ENCODE measurements around the gene TMEM200B.

Gene TMEM200B

DNA sequence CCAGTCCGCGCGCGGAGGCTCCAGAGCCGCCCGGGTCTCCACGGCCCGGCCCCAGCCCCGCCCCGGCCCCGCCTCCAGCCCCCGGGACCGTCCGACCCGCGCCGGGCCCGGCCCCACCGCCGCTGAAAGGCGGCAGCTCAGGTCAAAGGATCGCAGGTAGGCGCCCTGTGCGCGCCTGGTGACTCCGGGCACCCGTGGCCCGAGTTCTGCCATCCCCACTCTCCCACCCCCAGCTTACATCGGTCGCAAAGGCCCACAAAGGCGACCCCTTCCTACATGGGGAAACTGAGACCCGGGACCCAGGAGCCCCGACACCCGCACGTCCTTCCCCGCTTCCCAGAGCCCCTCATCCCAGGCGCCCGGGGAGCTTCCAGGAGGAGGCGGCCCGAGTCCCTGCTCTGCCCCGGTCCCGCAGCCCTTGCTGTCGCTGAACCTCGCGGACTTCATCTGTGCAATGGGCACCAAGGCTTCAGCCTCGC, at the start of gene TMEM200B:
TMEM200B (minus strand) TSS at position 17 of the 479 bp plus-strand sequence. CDS start 2,075 bp downstream, outside the sequence.
- peak within 1 kb of the TSS; percentile 96 to 100 for H3K27ac ChIP-seq
- TF ChIP-seq, protein P1, sequence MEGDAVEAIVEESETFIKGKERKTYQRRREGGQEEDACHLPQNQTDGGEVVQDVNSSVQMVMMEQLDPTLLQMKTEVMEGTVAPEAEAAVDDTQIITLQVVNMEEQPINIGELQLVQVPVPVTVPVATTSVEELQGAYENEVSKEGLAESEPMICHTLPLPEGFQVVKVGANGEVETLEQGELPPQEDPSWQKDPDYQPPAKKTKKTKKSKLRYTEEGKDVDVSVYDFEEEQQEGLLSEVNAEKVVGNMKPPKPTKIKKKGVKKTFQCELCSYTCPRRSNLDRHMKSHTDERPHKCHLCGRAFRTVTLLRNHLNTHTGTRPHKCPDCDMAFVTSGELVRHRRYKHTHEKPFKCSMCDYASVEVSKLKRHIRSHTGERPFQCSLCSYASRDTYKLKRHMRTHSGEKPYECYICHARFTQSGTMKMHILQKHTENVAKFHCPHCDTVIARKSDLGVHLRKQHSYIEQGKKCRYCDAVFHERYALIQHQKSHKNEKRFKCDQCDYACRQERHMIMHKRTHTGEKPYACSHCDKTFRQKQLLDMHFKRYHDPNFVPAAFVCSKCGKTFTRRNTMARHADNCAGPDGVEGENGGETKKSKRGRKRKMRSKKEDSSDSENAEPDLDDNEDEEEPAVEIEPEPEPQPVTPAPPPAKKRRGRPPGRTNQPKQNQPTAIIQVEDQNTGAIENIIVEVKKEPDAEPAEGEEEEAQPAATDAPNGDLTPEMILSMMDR (IDR thresholded peaks at IDR 0.05), result no peak
- intact Hi-C loops (cut with DNase I; ENCODE audit: low total_unique reads), result loop anchor here (5.0 kb wide), 2 partner anchors 58 to 237 kb away; partner anchors contain the start of gene SRSF4
- peaks cover 0 to 47% (median 29%) of the 10 kb centered on the region in 4 donors for H3K4me1 ChIP-seq
- H3K36me3 ChIP-seq, result no peaks in the 10 kb centered on the region
- H3K9me3 ChIP-seq, result no peaks in the 10 kb centered on the region
- peak within 1 kb of the TSS; percentile 78 to 85 for H3K4me3 ChIP-seq
- no peak for DNase-seq
- H3K27me3 ChIP-seq, result no peaks in the 10 kb centered on the region

DNA sequence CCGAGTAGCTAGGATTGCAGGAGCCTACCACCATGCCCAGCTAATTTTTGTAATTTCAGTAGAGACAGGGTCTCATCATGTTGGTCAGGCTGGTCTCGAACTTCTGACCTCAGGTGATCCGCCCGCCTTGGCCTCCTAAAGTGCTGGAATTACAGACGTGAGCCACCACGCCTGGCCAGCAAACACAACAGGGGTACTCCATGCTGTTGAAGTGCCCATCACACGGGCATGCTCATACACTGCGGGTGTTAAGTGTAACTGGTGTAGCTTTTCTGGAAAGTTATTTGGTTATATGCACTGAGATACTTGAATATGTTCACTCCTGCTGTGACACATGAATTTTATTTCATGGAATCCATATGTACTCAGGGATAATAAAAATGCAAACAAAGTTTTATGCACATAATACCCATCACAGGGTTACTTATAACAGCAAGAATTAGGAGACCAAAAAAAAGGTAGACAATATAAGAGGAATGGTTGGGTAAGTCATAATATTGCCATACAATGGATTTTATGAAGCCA, 48.8 kb upstream of the TMEM200B start:
- intact Hi-C loops (cut with DNase I; ENCODE audit: low total_unique reads), result no loop called here
- TF ChIP-seq, protein P1 (IDR thresholded peaks at IDR 0.05), result no peak
- Histone ChIP-seq H3K4me3 (no peak overlapping the region), H3K27ac (no peak overlapping the region), H3K4me1 (peaks cover 0 to 62% (median 36%) of the 10 kb centered on the region in 4 donors), H3K9me3 (no peaks in the 10 kb centered on the region), H3K36me3 (peaks cover 0 to 10% (median 1%) of the 10 kb centered on the region in 3 donors), H3K27me3 (no peaks in the 10 kb centered on the region)
- no peak for DNase-seq

DNA sequence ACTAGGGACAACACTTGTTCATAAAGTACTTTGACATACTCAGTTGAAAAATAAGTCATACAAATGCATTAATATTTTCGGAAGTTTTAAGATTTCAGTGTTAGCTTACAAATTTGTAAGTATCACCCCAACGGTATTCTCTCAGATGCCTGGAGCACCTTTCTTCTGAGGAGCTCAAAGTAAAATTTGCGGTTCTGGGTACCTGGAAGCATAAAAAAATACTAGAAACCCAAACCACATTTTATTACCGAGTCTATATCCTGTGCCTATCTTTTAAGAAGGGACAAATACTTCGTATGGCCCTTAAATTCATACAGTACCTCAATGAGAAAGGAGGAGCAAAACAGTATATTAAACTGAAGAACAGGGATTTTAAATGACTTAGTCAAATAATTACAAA, 47.8 kb upstream of the TMEM200B start:
- Histone ChIP-seq H3K4me3 (no peak overlapping the region), H3K4me1 (peaks cover 0 to 57% (median 33%) of the 10 kb centered on the region in 4 donors), H3K36me3 (peaks cover 2 to 20% (median 11%) of the 10 kb centered on the region in 3 donors), H3K27ac (no peak overlapping the region), H3K27me3 (no peaks in the 10 kb centered on the region), H3K9me3 (no peaks in the 10 kb centered on the region)
- TF ChIP-seq, protein P1 (IDR thresholded peaks at IDR 0.05), result no peak
- intact Hi-C loops (cut with DNase I; ENCODE audit: low total_unique reads), result no loop called here
- DNase-seq, result no peak

DNA sequence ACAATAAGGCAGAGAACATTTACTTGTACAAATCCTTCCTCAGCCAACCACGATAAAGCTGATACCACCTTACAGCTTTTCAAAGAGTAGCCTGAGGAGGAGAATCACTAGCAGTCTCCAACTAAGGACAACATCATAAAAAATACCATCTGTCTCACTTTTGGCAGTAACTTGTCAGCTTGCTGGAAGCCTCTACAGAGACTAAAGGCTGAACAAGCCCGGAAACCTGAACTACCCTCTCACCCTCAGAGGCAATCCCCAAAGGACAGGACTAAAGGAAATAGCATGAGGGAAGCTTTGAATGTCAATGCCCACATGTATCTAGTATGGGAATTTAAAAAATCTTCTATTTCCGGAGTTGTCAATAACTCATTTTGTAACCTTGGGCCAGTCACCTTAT, 47.4 kb upstream of the TMEM200B start:
- Histone ChIP-seq H3K27me3 (no peaks in the 10 kb centered on the region), H3K27ac (no peak overlapping the region), H3K36me3 (peaks cover 6 to 24% (median 15%) of the 10 kb centered on the region in 3 donors), H3K4me3 (no peak overlapping the region), H3K4me1 (peaks cover 0 to 55% (median 33%) of the 10 kb centered on the region in 4 donors), H3K9me3 (no peaks in the 10 kb centered on the region)
- TF ChIP-seq, protein P1 (IDR thresholded peaks at IDR 0.05), result no peak
- no peak for DNase-seq
- intact Hi-C loops (cut with DNase I; ENCODE audit: low total_unique reads), result no loop called here

DNA sequence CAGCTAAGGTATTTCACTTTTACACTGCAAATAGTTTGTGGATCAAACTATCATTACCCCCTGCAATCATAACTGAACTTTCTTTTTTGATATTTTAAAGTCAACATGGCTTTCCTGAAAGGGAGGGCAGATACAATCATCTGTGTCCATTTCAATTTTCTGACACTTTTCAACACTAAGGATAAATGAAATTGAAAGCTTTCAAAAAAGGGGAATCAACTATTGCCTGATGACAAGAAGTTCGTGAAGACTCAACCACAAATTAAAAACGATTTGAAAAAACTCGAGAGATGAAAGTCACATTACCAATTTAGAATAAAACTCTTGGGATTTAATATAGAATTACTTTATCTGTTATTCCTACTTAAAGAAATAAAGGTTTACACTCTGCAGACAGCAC, 46.3 kb upstream of the TMEM200B start:
- H3K27me3 ChIP-seq, result no peaks in the 10 kb centered on the region
- H3K4me1 ChIP-seq, result peaks cover 0 to 50% (median 31%) of the 10 kb centered on the region in 4 donors
- intact Hi-C loops (cut with DNase I; ENCODE audit: low total_unique reads), result no loop called here
- H3K9me3 ChIP-seq, result no peaks in the 10 kb centered on the region
- no peak overlapping the region for H3K4me3 ChIP-seq
- no peak for DNase-seq
- peaks cover 14 to 36% (median 23%) of the 10 kb centered on the region in 3 donors for H3K36me3 ChIP-seq
- TF ChIP-seq, protein P1 (IDR thresholded peaks at IDR 0.05), result no peak
- no peak overlapping the region for H3K27ac ChIP-seq

Data from tibial artery (tissue), 4 donors.